ENCODE data around the gene TMEM123.

- TF ChIP-seq TAF1 (IDR thresholded peaks at IDR 0.05; ENCODE audit: borderline replicate concordance, insufficient read depth, low read length) (no peak), SIN3A (IDR thresholded peaks at IDR 0.05; ENCODE audit: borderline replicate concordance, insufficient read depth, low read length) (no peak), REST (IDR thresholded peaks at IDR 0.05; ENCODE audit: insufficient read depth in 1 of 2, low read depth in 2 of 2, low read length in 2 of 2) (no peak)
Measured at GRCh38 chr11:102400603-102401002, 52.0 kb downstream of the TMEM123 start.
